Tibial nerve (tissue), 3 donors: ENCODE data around the gene SUMO1.

Source experiments
- POLR2A ChIP-seq, 2 donors: fragments of 450-650 bp; IDR thresholded peaks; one replicate each; pipeline ENCODE4 v1.6.1; 2017; ENCODE audit warnings: antibody characterized with exemption in 2 of 2, mild to moderate bottlenecking in 2 of 2, moderate library complexity in 2 of 2
- TF ChIP-seq, protein P1 (sequence below), 5 experiments: fragments of 200-600 bp in 3 of 5; fragments of 450-650 bp in 2 of 5; sonication (generic) in 3 of 5; IDR thresholded peaks; one replicate each; pipeline ENCODE4 v1.5.1; 2016 to 2019; ENCODE audit warnings: antibody characterized with exemption in 5 of 5, mild to moderate bottlenecking in 3 of 5, moderate library complexity in 2 of 5

DNA sequence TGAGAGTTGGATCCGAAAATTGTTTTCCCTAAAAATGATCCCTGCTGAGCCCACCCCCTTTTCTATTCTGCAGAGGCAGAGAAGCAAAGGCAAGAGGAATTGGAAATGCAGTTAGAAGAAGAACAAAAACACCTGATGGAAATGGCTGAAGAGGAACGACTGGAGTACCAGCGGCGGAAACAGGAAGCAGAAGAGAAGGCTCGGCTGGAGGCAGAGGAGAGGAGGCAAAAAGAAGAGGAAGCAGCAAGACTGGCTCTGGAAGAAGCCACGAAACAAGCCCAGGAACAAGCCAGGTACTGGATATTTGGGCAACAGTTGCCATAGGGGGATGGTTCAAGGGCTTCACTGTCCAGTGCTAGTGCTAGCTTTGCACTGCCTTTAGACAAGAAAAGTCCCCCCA, 41.7 kb downstream of the SUMO1 start:
- TF ChIP-seq POLR2A (IDR thresholded peaks at IDR 0.05) = no peak
- TF ChIP-seq, protein P1, sequence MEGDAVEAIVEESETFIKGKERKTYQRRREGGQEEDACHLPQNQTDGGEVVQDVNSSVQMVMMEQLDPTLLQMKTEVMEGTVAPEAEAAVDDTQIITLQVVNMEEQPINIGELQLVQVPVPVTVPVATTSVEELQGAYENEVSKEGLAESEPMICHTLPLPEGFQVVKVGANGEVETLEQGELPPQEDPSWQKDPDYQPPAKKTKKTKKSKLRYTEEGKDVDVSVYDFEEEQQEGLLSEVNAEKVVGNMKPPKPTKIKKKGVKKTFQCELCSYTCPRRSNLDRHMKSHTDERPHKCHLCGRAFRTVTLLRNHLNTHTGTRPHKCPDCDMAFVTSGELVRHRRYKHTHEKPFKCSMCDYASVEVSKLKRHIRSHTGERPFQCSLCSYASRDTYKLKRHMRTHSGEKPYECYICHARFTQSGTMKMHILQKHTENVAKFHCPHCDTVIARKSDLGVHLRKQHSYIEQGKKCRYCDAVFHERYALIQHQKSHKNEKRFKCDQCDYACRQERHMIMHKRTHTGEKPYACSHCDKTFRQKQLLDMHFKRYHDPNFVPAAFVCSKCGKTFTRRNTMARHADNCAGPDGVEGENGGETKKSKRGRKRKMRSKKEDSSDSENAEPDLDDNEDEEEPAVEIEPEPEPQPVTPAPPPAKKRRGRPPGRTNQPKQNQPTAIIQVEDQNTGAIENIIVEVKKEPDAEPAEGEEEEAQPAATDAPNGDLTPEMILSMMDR (IDR thresholded peaks at IDR 0.05) = no peak
